HL-60/S4 treated with phorbol 12-myristate 13-acetate at 8.2 ng/mL for 4 days and 3 days (cell line): ENCODE measurements around the gene RTCA.
"Not testable (repeated sequence)": the region's sequence is repeated elsewhere in the genome, so short reads cannot be mapped to it uniquely, and the experiment has no call there.

ENCODE experiments used
- in situ Hi-C: fragments of 300-500 bp; cut with MboI; formaldehyde crosslinking; loops from 2 replicates; pipeline ENCODE4 v1.15.0; 2022; ENCODE audit warnings: low sequenced_read_pairs

RTCA gene

DNA sequence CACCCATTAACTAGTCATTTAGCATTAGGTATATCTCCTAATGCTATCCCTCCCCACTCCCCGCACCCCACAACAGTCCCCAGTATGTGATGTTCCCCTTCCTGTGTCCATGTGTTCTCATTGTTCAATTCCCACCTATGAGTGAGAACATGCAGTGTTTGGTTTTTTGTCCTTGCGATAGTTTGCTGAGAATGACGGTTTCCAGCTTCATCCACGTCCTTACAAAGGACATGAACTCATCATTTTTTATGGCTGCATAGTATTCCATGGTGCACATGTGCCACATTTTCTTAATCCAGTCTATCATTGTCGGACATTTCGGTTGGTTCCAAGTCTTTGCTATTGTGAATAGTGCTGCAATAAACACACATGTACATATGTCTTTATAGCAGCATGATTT lies 7.6 kb upstream of the RTCA start:
- in situ Hi-C loops, result not testable (repeated sequence)

- in situ Hi-C loops, result no loop called here
Measured at GRCh38 chr1:100261686-100262085, 4.3 kb upstream of the RTCA start.

DNA sequence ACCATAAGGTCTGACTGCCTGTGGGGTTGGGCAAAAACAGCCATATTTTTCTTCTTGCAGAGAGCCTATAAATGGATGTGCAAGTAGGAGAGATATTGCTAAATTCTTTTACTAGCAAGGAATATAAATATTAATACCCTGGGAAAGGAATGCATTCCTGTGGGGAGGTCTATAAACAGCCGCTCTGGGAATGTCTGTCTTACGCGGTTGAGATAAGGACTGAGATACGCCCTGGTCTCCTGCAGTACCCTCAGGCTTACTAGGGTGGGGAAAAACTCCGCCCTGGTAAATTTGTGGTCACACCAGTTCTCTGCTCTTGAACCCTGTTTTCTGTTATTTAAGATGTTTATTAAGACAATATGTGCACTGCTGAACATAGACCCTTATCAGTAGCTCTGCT lies 1.9 kb upstream of the RTCA start:
- in situ Hi-C loops, result not testable (repeated sequence)

- in situ Hi-C loops, result no loop called here
Measured at GRCh38 chr1:100265562-100265930, 470 bp upstream of the RTCA start.

DNA sequence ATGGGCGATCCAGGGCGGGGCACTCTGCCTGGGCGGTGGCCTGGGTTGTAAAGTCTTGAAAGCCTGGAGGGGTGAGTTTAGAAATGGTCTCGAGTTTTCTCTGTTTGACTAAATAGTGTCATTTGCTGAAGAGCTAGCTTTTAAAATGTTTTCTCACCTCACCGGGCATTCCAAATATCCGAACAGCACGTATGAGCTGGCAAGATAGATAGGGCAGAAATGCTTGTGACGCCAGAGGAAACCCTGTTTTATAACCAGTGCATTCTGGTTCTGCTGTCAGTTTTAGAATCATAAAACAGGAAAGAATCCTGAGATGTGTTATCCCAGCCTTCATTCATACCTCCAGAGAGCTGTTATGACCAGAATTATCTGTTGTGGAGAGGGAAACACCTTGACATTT lies 725 bp downstream of the RTCA start:
- in situ Hi-C loops, result no loop called here

DNA sequence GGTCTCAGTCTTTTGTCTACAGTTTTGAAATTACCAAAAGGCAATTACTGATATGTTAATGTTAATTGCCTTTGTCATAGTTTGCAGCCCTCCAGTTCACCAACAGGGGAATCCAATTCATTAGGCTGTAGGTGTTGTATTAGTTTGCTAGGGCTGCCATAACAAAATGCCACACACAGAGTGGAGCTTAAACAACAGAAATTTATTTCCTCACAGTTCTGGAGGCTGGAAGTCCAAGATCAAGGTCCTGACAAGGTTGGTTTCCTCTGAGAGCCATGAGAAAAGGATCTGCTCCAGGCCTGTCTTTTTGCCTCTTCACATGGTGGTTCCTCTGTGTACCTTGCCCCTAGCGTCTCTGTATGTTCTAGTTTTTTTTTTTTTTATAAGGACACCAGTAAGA lies 1.3 kb downstream of the RTCA start:
- in situ Hi-C loops, result no loop called here

DNA sequence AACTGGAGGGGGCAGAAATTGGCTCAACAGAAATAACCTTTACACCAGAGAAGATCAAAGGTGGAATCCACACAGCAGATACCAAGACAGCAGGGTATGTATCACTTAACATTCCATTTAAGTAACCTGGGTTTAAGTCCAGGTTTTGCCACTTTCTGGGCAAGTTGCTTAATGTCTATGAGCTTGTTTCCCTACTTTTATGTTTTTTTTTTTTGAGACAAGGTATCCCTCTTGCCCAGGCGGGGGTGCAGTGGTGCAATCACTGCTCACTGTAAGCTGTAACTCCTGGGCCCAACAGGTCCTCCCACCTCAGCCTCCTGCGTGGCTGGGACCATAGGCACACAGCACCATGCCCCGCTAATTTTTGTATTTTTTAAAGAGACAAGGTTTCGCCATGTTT lies 2.2 kb downstream of the RTCA start:
- in situ Hi-C loops, result no loop called here

DNA sequence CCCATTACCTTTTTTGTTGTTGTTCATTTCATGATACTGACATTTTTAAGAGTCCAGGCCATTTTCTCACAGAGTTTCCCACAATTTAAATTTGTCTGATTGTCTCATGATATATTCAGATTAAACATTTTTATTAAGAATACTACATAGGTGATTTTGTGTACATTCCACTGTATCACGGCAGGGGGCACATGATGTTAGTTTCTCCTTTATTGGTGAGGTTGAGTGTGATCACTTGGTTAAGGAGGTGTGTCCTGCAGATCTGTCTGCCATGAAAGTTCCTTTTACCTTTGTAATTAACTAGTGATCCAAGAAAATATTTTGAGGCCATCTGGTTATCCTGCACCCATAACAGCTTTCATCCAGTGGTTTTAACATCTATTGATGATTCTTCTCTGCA lies 11.8 kb downstream of the RTCA start:
- in situ Hi-C loops, result no loop called here

DNA sequence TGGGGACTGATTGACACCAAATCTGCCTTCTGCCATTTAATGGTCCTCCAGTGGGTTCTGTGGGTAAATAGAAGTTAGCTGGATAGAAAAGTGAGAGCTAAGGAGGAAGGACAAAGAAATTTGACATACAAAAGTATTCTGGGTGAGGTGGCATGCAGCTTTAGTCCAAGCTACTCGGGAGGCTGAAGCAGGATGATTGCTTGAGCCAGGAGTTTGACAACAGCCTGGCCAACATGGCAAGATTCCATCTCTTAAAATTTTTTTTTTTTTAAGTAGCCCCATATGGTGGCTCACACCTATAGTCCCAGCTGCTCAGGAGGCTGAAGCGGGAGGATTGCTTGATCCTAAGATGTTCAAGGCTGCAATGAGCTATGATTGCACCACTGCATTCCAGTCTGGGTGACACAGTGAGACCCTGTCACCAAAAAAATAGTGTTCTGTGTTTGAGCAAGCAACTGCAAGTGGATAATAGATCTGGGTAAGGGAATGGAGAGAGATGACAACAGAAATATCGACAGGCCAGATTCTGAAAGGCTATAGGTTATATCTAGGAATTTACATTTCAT lies 13.4 kb downstream of the RTCA start:
- in situ Hi-C loops, result no loop called here

DNA sequence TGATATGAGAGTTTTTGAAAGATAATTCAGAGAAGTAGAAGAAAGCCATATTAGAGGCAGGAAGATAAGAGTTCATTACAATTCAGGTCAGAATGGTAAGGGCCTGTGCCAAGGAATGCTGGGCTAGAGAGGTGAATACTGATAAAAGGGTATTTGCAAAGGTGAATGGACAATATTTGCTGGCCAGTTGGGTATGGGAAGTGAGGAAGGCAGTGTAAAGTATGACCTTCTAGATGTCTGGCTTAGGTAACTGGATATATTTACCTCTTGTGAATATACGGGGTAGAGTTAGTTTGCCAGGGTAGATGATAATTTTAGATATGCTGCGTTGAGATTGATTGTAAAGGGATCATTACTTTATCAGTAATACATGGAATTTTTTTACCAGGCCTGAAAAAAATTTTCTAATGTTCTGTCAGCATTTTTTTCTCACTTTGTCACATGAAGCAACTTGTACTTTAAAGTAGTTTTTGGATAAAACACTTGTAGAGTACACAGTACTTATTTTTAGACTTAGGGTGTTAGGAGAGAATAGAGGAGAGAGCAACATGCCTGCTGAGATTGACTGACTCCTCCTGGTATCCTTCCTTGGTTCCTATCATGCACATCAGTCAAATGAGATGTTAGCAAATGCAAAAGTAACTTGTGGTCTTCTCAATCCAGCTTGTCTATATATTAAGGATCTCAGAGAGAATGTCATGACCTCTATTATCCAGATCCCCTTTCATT lies 14.1 kb downstream of the RTCA start:
- in situ Hi-C loops, result no loop called here

DNA sequence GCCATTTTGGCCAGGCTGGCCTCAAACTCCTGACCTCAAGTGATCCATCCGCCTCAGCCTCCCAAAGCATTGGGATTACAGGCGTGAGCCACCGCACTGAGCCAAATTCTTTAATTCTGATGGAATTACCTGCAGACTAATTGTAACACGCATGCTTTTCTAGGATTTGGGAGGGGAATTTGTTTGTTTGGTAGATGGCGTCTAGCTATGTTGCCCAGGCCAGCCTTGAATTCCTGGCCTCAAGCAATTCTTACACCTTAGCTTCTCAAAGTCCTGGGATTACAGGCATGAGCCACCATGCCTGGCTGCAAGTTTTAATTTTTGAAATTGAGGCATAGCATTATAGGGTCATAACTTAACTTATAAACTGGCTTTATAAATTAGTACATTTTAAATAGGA lies 18.6 kb downstream of the RTCA start:
- in situ Hi-C loops, result no loop called here

- in situ Hi-C loops, result no loop called here
Measured at GRCh38 chr1:100287162-100287561, 21.1 kb downstream of the RTCA start.

DNA sequence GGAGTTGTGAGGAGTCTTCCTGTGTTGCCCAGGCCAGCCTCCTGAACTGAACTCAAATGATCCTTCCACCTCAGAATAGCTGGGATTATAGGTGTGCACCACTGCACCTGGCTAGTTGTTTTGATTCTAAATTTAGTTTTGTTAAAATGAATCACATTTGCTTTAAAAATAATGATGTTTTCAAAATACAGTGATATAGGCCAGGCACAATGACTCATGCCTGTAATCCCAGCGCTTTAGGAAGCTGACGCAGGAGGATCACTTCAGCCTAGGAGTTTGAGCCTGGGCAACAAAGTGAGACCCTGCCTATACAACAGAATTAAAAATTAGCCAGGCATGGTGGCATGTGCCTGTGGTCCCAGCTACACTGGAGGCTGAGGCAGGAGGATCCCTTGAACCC lies 24.3 kb downstream of the RTCA start:
- in situ Hi-C loops, result no loop called here

GRCh38 chr1:100292711-100293110 lies 26.7 kb downstream of the RTCA start:
- in situ Hi-C loops, result no loop called here

GRCh38 chr1:100296140-100296539 lies 30.1 kb downstream of the RTCA start:
- in situ Hi-C loops, result no loop called here

DNA sequence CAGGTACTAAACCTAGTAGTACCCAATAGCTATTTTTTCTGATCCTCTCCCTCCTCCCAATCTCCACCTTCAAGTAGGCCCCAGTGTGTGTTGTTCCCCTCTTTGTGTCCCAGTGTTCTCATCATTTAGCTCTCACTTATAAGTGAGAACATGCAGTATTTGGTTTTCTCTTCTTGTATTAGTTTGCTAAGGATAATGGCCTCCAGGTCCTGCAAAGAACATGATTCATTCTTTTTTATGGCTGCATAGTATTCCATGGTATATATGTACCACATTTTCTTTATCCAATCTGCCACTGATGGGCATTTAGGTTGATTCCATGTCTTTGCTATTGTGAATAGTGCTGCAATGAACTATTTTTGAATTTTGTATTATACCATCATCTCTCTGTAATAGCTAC lies 31.0 kb downstream of the RTCA start:
- in situ Hi-C loops, result not testable (repeated sequence)

DNA sequence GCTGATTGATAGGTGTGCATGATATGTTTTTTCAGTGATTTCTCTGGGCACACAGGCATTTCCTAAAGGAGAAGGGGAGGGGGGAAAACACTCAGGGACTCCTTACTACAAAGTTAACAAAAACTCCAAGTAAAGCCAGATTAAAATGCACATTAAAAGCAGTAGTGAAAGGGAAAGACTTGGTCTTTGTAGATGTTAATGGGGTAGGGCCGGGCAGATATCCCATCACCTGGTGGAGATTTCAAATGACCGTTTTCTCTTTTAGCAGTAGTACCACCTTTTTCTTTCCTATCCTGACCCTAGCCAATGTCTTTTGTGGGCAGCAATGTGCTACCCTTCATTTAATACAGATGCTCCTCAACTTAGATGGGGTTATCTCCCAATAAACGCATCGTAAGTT lies 32.5 kb downstream of the RTCA start:
- in situ Hi-C loops, result no loop called here

- in situ Hi-C loops, result no loop called here
Measured at GRCh38 chr1:100299521-100300222, 33.7 kb downstream of the RTCA start.

DNA sequence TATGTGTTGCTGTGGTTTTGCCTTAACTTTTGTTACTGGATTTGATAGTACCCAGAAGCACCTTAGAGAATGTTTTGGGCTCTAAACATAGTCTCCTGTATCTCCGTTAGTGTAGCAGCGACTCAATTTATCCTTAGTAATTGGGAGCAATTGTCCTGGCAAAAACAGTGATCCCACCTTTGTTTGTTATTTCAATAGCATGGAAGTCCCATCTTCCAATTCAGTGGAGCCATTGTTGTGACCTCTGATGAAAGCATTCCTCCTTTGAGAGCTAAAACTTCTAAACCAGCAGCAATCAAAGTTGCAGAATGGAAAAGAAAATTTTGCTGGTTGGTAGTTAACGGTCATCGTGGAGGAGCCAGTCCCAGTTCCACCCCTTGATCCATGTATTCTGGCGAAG lies 34.7 kb downstream of the RTCA start:
- in situ Hi-C loops, result no loop called here

GRCh38 chr1:100302739-100303138 lies 36.7 kb downstream of the RTCA start:
- in situ Hi-C loops, result no loop called here

GRCh38 chr1:100304227-100304626 lies 38.2 kb downstream of the RTCA start:
- in situ Hi-C loops, result no loop called here

GRCh38 chr1:100304921-100305320 lies 38.9 kb downstream of the RTCA start:
- in situ Hi-C loops, result no loop called here
